ENCODE results near the gene TCEA3. TPM values are rescaled to one million over a fixed set of nuclear protein-coding genes. Genes with fewer than 3 reads are reported as not detected.

TCEA3 gene
- total RNA-seq, 1 donor from 2014 or later = 3.3 TPM

- Mint-ChIP-seq H3K36me3 (ENCODE audit: low read depth, unreplicated experiment) (no peaks in the 10 kb centered on the region), H3K27ac (ENCODE audit: unreplicated experiment) (no peak overlapping the region), H3K27me3 (ENCODE audit: low read depth, unreplicated experiment) (no peaks in the 10 kb centered on the region), H3K9me3 (ENCODE audit: unreplicated experiment) (no peaks in the 10 kb centered on the region), H3K4me3 (ENCODE audit: unreplicated experiment) (no peak overlapping the region), H3K4me1 (ENCODE audit: low read depth, unreplicated experiment) (peaks cover 12% of the 10 kb centered on the region)
- Histone ChIP-seq H3K36me3 (ENCODE audit: insufficient read depth, low read length) (no peaks in the 10 kb centered on the region), H3K4me3 (ENCODE audit: insufficient read depth, low read depth, low read length) (no peak overlapping the region), H3K9ac (ENCODE audit: low read length) (no peak overlapping the region), H3K27ac (ENCODE audit: low read depth, low read length) (no peak overlapping the region), H3K4me1 (ENCODE audit: insufficient read depth, low read length) (peaks cover 3% of the 10 kb centered on the region), H2AFZ (ENCODE audit: low read depth, low read length) (no peak overlapping the region), H3K27me3 (ENCODE audit: insufficient read depth, low read length) (no peaks in the 10 kb centered on the region), H3K9me3 (ENCODE audit: insufficient read depth, low read depth, low read length) (no peaks in the 10 kb centered on the region), H3K79me2 (ENCODE audit: insufficient read depth, low read length) (peaks cover 3% of the 10 kb centered on the region), H4K20me1 (ENCODE audit: insufficient read depth, low read length) (peaks cover 41% of the 10 kb centered on the region), H3K4me2 (ENCODE audit: low read length) (no peak overlapping the region)
- FAIRE-seq (no peak), DNase-seq (ENCODE audit: low read depth) (no peak)
- no peak for TF ChIP-seq CTCF (IDR thresholded peaks at IDR 0.05; ENCODE audit: insufficient read depth, low read depth, low read length)
- TF ChIP-seq EZH2 (IDR thresholded peaks at IDR 0.05; ENCODE audit: insufficient read depth, low read length) = no peak
These were observed 42.0 kb upstream of the TCEA3 start for GRCh38 chr1:23466423-23466989.

- H3K4me1 ChIP-seq (ENCODE audit: insufficient read depth, low read length) = no peaks in the 10 kb centered on the region
- FAIRE-seq = no peak
- H3K27me3 ChIP-seq (ENCODE audit: insufficient read depth, low read length) = no peaks in the 10 kb centered on the region
- TF ChIP-seq EZH2 (IDR thresholded peaks at IDR 0.05; ENCODE audit: insufficient read depth, low read length) (no peak), CTCF (IDR thresholded peaks at IDR 0.05; ENCODE audit: insufficient read depth, low read depth, low read length) (no peak)
- H3K36me3 ChIP-seq (ENCODE audit: insufficient read depth, low read length) = no peaks in the 10 kb centered on the region
- H3K4me3 Mint-ChIP-seq (ENCODE audit: unreplicated experiment) = no peak overlapping the region
- H3K9ac ChIP-seq (ENCODE audit: low read length) = no peak overlapping the region
- H4K20me1 ChIP-seq (ENCODE audit: insufficient read depth, low read length) = peaks cover 19% of the 10 kb centered on the region
- no peak overlapping the region for H3K27ac ChIP-seq (ENCODE audit: low read depth, low read length)
- H3K4me2 ChIP-seq (ENCODE audit: low read length) = no peak overlapping the region
- H3K79me2 ChIP-seq (ENCODE audit: insufficient read depth, low read length) = peaks cover 3% of the 10 kb centered on the region
- no peak overlapping the region for H2AFZ ChIP-seq (ENCODE audit: low read depth, low read length)
- no peaks in the 10 kb centered on the region for H3K9me3 ChIP-seq (ENCODE audit: insufficient read depth, low read depth, low read length)
- no peaks in the 10 kb centered on the region for H3K27me3 Mint-ChIP-seq (ENCODE audit: low read depth, unreplicated experiment)
- no peaks in the 10 kb centered on the region for H3K9me3 Mint-ChIP-seq (ENCODE audit: unreplicated experiment)
- no peak overlapping the region for H3K27ac Mint-ChIP-seq (ENCODE audit: unreplicated experiment)
- DNase-seq (ENCODE audit: low read depth) = no peak
- H3K4me3 ChIP-seq (ENCODE audit: insufficient read depth, low read depth, low read length) = no peak overlapping the region
- H3K4me1 Mint-ChIP-seq (ENCODE audit: low read depth, unreplicated experiment) = peaks cover 4% of the 10 kb centered on the region
- H3K36me3 Mint-ChIP-seq (ENCODE audit: low read depth, unreplicated experiment) = no peaks in the 10 kb centered on the region
These were observed 38.7 kb upstream of the TCEA3 start for GRCh38 chr1:23463286-23463685.

GRCh38 chr1:23462766-23463165 is 38.2 kb upstream of the TCEA3 start:
- no peak overlapping the region for H3K27ac Mint-ChIP-seq (ENCODE audit: unreplicated experiment)
- H3K4me1 Mint-ChIP-seq (ENCODE audit: low read depth, unreplicated experiment) = peaks cover 4% of the 10 kb centered on the region

More at GRCh38 chr1:23462766-23463165, 38.2 kb upstream of the TCEA3 start:
- no peak for DNase-seq (ENCODE audit: low read depth)
- TF ChIP-seq EZH2 (IDR thresholded peaks at IDR 0.05; ENCODE audit: insufficient read depth, low read length) (no peak), CTCF (IDR thresholded peaks at IDR 0.05; ENCODE audit: insufficient read depth, low read depth, low read length) (no peak)
- Mint-ChIP-seq H3K27me3 (ENCODE audit: low read depth, unreplicated experiment) (no peaks in the 10 kb centered on the region), H3K36me3 (ENCODE audit: low read depth, unreplicated experiment) (no peaks in the 10 kb centered on the region), H3K4me3 (ENCODE audit: unreplicated experiment) (no peak overlapping the region), H3K9me3 (ENCODE audit: unreplicated experiment) (no peaks in the 10 kb centered on the region)
- no peak overlapping the region for H3K4me2 ChIP-seq (ENCODE audit: low read length)
- peaks cover 3% of the 10 kb centered on the region for H3K79me2 ChIP-seq (ENCODE audit: insufficient read depth, low read length)
- no peaks in the 10 kb centered on the region for H3K36me3 ChIP-seq (ENCODE audit: insufficient read depth, low read length)
- H3K4me1 ChIP-seq (ENCODE audit: insufficient read depth, low read length) = no peaks in the 10 kb centered on the region
- no peak overlapping the region for H3K9ac ChIP-seq (ENCODE audit: low read length)
- no peak overlapping the region for H3K27ac ChIP-seq (ENCODE audit: low read depth, low read length)
- H2AFZ ChIP-seq (ENCODE audit: low read depth, low read length) = no peak overlapping the region
- peaks cover 16% of the 10 kb centered on the region for H4K20me1 ChIP-seq (ENCODE audit: insufficient read depth, low read length)
- no peaks in the 10 kb centered on the region for H3K9me3 ChIP-seq (ENCODE audit: insufficient read depth, low read depth, low read length)
- no peaks in the 10 kb centered on the region for H3K27me3 ChIP-seq (ENCODE audit: insufficient read depth, low read length)
- H3K4me3 ChIP-seq (ENCODE audit: insufficient read depth, low read depth, low read length) = no peak overlapping the region
- no peak for FAIRE-seq

Data from astrocyte (in vitro differentiated cells and primary cell).